Prostate gland (tissue), 2 donors: ENCODE measurements around the gene IRGM.
"Not testable (repeated sequence)": the region's sequence is repeated elsewhere in the genome, so short reads cannot be mapped to it uniquely, and the experiment has no call there.

Source experiments
- POLR2A ChIP-seq: fragments of 450-650 bp; IDR thresholded peaks from one replicate; pipeline ENCODE4 v1.6.1; 2016; ENCODE audit warnings: antibody characterized with exemption, mild to moderate bottlenecking
- TF ChIP-seq, protein P1 (sequence below), 4 experiments: fragments of 200-600 bp in 2 of 4; fragments of 450-650 bp in 2 of 4; sonication (generic) in 2 of 4; IDR thresholded peaks; 1 replicate in 3 of 4; 2 replicates in 1 of 4; pipeline ENCODE4 v1.5.1; 2016 to 2019; ENCODE audit warnings: antibody characterized with exemption in 4 of 4, mild to moderate bottlenecking in 2 of 4, moderate library complexity in 2 of 4

DNA sequence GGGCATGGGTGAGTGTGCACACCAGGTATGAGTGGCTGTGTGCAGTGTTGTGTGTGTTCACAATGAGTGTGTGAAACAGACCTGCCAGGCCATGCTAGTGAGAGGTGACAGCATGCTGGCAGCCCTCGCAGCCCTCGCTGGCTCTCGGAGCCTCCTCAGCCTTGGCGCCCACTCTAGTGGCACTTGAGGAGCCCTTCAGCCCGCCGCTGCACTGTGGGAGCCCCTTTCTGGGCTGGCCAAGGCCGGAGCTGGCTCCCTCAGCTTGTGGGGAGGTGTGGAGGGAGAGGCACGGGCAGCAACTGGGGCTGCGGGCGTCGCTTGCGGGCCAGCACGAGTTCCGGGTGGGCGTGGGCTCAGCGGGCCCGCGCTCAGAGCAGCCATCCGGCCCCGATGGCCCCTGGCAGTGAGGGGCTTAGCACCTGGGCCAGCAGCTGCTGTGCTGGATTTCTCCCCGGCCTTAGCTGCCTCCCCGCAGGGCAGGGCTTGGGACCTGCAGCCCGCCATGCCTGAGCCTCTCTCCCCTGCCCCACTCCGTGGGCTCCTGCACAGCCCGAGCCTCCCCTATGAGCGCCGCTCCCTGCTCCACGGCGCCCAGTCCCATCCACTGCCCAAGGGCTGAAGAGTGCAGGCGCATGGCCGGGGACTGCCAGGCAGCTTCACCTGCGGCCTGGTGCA, 999 bp upstream of the IRGM start:
- not testable (repeated sequence) for TF ChIP-seq POLR2A
- TF ChIP-seq, protein P1, sequence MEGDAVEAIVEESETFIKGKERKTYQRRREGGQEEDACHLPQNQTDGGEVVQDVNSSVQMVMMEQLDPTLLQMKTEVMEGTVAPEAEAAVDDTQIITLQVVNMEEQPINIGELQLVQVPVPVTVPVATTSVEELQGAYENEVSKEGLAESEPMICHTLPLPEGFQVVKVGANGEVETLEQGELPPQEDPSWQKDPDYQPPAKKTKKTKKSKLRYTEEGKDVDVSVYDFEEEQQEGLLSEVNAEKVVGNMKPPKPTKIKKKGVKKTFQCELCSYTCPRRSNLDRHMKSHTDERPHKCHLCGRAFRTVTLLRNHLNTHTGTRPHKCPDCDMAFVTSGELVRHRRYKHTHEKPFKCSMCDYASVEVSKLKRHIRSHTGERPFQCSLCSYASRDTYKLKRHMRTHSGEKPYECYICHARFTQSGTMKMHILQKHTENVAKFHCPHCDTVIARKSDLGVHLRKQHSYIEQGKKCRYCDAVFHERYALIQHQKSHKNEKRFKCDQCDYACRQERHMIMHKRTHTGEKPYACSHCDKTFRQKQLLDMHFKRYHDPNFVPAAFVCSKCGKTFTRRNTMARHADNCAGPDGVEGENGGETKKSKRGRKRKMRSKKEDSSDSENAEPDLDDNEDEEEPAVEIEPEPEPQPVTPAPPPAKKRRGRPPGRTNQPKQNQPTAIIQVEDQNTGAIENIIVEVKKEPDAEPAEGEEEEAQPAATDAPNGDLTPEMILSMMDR (IDR thresholded peaks at IDR 0.05) = not testable (repeated sequence)
